Measurements from ENCODE around the gene CUTC. TPM values are rescaled to one million over a fixed set of nuclear protein-coding genes. Genes with fewer than 3 reads are reported as not detected.

The CUTC gene, protein sequence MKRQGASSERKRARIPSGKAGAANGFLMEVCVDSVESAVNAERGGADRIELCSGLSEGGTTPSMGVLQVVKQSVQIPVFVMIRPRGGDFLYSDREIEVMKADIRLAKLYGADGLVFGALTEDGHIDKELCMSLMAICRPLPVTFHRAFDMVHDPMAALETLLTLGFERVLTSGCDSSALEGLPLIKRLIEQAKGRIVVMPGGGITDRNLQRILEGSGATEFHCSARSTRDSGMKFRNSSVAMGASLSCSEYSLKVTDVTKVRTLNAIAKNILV
- 6.8 and 11.8 TPM in 2 replicates for total RNA-seq

DNA sequence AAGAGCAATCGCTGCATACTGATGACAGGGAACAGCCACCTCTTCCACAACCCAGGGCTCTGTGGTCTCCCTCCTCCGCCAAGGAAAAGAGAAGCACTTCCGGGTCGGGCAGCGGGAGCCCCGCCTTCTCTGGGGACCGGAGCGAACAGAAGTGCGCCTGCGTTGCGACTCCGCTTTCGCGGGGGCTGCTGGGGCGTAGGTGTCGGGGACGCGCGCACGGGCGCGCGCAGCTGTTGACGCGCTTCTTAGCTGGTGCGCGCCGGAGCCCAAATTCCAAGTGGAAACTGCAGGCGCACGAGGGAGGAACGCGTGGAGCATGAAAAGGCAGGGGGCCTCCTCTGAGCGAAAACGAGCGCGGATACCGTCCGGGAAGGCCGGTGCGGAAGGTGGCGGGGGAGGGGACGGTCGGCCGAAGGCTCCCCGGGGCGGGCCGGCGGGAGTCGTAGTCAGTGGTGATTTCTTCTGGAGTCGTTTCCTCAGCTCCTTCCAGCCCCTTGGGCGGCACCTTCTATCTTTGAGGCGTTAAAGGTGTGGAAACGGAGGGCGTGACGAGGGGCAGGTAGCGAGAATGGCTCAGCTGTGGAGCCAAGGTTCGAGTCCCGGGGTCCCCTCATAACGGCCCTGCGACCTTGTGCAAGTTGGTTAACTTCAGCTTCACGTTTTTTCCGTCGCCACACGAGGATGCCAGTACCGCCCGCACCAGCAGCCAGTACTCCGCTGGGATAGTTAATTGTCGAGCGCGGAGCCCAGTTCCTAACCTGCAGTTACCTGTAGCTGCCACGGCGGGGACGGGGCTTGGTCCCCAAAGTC lies at the start of gene CUTC, which contains the start of gene COX15:
TSS of gene CUTC (plus strand) at position 202 of the 810 bp plus-strand sequence. CDS start at position 317, 115 bp downstream.
TSS of gene COX15 (minus strand) at position 95 of the 810 bp plus-strand sequence. CDS start at position 17, 78 bp downstream.

DNA sequence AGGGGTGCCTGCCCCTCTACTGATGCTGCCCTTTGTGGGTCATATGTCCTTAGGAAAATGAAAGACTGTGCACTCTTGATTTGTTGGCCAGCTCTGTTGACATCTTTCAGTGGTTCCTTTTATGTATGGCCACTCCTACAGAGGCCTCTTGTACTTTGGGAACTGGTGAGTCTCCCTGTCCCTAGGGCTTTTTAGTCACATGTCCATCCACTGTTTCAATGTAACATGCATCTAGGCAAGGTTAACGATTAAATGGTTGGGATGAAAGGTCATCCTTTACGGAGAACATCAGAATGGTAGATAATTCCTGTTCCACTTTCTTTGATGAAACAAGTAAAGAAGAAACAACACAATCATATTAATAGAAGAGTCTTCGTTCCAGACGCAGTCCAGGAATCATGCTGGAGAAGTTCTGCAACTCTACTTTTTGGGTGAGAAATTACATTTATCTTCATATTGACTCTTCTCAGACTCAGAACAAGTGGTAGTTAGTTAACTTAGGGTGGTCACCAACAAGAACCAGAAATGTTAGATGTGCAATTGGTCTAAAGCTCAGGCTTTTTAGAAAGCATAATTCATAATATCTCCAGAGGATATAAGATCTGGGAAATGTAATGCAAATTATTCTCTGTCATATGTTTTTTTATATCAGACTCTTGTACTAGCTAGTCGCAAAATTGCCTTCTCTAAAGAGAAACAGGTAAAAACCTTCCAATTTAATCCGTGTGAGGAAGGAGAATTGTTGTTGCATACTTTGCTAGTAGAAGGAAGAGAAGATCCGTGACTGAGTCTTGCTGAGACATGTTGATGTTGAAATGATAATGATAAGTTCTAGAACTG lies 50.6 kb downstream of the CUTC start, which contains the start of gene ABCC2:
TSS of gene ABCC2 (plus strand) at position 194 of the 840 bp plus-strand sequence. CDS start at position 399, 205 bp downstream.

Other genes starting within 250 kb of the CUTC start
- gene NKX2-3, start 199.3 kb upstream of the CUTC start, total RNA-seq: not detected in 2 replicates
- gene SLC25A28, start 111.8 kb upstream of the CUTC start, total RNA-seq: 7.4 and 16.5 TPM in 2 replicates
- gene ENTPD7, start 72.7 kb upstream of the CUTC start, total RNA-seq: 17.7 and 26.0 TPM in 2 replicates
- gene COX15, start 107 bp upstream of the CUTC start, total RNA-seq: 35.0 and 37.3 TPM in 2 replicates
- 2.5 and 3.9 TPM in 2 replicates for gene ABCC2, start 50.4 kb downstream of the CUTC start, total RNA-seq

Measured in placental epithelial cell (primary cell).